Ureter (tissue), 1 donor: ENCODE measurements around the gene MKNK1. TPM values are rescaled to one million over a fixed set of nuclear protein-coding genes. Genes with fewer than 3 reads are reported as not detected.
"Not testable (repeated sequence)": the region's sequence is repeated elsewhere in the genome, so short reads cannot be mapped to it uniquely, and the experiment has no call there.

Experiments used
- DNase-seq: peaks from one replicate; pipeline ENCODE4 v3.0.0-alpha.2; 2020; ENCODE audit warnings: low spot score
- total RNA-seq: library from RNA; stranded (reverse); gene quantifications from one replicate; pipeline ENCODE4 v1.2.4, GENCODE V29; 2023
- donor health status: DM: yes; HTN: yes; CAD: no.

MKNK1 gene
- 66.9 TPM for total RNA-seq

DNA sequence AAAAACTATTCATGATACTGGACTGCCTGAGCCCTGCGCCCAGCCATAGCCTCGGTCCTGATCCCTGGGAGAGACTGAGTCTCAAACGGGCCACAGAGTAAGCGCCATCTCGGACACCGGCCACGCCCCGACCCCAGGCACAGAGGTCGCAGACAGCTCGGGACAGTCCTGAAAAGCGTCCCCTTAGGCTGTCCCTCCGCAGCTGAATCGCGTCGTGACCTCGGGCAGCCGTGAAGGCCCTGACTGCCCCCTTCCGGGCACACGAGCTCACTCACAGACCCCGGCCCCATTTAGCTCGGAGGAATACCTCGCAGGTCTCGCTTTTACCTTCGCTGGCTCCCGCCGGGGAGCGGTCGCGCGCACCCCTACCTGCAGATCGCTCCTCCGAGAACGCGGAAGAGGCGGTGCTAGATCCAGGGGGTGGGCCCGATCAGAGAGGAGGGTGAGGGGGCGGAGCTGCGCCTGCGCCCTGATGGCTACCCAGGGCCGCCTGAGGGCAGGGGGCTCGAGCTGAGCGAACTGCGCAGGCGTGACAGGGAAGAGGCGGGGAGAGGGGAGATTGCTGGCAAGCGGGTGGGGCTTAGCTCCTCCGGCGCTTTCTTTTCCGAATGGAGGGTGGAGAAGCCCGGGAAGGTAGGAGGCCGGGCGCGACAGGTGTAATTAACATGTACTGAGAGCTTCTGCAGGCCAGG is at the start of gene MKNK1:
Gene MKNK1 (minus strand): TSS at position 411 of the 692 bp plus-strand sequence. CDS start 20,941 bp downstream, outside the sequence.
- peak; percentile 97 for DNase-seq

DNA sequence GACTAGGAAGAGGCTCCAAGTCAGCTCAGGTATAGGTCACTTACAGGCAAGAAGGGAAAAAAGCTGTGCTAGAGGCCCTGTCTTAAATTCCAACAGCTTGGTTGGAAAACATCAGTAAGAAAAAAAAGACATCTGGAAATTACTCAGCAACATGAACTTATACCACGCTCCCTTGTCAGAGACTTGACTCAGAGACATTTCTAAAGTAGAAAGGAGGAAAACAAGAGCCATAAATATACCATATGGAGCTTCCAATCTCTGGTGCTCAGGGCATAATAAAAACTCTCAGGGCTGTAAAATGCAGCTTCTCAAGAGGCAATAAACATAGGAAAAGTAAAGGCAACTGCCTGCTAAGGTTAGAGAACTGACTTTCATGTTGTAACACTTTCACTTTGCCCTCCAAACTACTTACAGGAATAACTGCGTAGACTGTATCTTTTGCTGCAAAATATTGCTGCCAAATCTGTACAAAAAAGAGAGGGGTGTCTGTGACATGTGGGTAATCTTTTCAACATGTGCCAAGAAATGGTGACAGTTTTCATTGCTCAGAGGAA is 49.4 kb upstream of the MKNK1 start:
- DNase-seq = no peak

DNA sequence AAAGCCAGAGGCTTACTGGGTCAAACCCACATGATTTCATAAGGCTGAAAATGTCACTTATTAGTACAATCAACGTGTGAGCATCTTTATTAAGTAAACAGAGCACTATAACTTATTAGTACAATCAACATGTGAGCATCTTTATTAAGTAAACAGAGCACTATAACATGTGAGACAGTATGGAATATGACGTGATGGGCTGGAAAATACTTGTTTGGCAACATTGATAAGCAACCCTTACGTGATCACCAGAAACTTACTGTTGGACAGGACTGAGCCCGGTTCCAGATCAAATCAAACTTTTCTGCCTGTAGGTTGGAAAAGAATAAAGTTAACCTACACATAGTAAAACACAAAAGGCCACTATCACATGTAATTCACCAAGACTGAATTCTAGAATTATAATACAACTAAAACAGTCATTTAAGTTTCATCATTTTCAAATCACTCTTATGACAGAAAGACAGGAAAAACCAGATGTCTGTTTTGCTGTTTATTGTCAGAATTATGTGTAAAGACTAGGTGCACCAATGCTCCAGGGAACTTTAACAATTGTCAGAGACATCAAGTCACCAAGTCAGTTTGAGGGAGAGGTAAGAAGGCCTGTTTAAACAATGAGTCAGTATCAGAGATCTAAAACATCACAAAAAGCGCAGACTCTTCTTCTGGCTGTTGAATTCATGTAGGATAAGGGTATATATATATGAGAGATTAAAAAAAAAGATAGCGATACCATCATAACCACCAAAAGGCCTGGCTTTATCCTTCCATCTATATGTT is 48.4 kb upstream of the MKNK1 start:
- no peak for DNase-seq

DNA sequence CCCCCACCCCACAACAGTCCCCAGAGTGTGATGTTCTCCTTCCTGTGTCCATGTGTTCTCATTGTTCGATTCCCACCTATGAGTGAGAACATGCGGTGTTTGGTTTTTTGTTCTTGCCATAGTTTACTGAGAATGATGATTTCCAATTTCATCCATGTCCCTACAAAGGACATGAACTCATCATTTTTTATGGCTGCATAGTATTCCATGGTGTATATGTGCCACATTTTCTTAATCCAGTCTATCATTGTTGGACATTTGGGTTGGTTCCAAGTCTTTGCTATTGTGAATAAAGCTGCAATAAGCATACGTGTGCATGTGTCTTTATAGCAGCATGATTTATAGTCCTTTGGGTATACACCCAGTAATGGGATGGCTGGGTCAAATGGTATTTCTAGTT is 47.1 kb upstream of the MKNK1 start:
- not testable (repeated sequence) for DNase-seq

DNA sequence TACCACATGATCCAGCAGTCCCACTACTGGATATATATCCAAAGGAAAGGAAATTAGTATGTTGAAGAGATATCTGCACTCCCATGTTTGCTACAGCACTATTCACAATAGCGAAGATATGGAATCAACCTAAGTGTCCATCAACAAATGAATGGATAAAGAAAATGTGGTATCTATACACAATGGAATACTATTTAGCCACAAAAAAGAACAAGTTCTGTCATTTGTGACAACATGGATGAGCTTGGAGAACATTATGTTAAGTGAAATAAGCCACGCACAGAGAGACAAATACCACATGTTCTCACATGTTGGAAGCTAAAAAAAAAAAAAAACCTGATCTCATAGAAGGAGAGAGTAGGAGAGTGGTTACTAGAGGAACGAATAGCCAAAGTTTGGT is 46.4 kb upstream of the MKNK1 start:
- DNase-seq = no peak

DNA sequence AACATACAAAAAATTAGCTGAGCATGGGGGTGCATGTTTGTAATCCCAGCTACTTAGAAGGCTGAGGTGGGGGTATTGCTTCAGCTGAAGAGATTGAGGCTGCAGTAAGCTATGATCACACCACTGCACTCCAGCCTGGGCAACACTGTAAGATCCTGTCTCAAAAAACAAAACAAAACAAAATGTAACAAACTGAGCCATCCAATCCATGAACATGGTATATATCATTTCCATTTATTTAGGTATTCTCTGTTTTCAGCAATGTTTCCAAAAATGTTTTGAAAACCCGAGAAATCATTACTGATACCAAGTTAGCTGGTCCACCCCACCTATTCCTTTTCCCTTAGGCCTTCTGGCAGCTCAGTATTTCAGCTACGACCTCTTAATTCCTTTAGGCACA is 45.7 kb upstream of the MKNK1 start:
- no peak for DNase-seq

DNA sequence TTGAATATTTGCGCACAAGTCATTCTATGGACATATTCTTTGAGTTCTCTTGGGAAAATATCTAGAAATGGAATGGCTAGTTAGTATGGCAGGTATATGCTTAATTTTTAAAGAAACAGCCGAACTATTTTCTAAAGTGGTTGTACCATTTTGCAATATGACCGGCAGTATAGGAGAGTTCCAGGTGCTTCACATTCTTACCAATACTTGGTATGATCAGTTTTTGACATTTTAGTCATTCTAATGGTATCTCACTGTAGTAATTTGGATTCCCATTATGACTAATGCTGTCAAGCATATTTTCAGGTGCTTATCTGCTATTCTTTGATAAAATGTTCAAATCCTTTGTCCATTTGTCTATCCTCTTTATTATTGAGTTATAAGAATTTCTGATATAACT is 43.5 kb upstream of the MKNK1 start:
- DNase-seq = no peak

DNA sequence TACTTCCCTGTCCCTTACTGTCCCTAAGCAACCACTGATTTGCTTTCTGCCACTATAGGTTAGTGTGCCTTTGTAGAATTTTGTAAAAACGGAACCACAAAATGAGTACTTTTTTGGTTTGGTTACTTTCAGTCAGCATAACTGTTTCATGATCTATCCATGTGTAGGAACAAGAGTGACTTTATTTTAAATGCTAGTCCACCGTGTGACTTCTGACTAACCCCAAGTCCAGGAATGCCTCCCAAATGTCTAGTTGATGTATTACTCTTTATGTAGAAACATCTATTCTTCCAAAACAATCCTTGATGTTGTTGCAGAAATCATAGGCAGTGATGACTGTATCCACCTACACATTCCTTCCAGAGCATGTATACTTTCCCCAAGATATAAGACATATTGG is 42.8 kb upstream of the MKNK1 start:
- no peak for DNase-seq

DNA sequence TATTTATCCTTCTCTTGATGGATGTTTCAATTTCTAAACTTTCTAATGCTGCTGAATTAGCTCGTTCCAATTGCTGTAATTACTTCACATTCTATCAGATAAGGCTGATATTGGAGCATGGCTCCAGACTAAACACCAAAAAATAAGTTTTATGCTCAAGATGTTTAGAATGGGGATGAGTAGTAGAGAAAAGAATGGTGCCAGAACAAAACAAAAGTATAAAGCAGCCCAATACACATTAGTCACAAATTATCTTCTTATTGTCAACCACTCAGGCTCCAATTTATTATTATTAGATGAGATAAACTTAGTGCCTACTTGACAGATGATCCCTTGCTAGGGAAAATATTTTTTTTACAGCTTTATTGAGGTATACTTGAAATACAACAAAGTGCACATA is 42.3 kb upstream of the MKNK1 start:
- no peak for DNase-seq

DNA sequence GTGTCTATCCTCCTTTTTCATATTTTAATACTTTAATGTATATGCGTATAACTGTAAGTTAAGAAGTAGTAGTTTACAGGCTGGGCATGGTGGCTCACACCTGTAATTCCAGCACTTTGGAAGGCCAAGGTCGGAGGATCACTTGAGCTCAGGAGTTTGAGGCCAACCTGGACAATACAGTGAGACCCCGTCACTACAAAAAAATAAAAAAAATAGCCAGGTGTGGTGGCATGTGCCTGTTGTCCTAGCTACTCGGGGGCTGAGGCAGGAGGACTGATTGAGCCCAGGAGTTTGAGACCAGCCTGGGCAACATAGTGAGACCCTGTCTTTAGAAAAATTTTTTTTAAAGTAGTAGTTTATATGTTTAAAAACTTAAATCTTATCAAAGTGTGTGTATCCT is 41.7 kb upstream of the MKNK1 start:
- DNase-seq = no peak

DNA sequence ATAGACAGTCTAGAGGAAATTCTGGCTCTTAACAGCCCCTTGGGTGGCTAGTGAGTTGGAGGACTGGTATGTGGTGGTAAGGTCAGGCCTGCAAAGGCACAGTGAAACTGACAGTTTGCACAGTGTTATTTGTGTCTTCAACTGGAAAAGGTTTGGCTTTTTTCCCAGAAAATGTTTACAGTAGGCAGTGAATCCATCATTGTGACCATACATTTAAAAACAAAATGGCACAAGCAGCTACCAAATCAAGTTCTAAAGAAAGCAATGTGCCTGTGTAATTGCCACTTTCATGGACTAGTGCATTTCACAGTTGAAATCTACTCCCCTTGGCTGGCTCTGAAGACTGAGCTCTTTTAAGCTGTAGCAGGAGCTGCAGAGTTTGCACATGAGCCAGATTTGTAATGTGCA is 39.3 kb upstream of the MKNK1 start:
- no peak for DNase-seq

DNA sequence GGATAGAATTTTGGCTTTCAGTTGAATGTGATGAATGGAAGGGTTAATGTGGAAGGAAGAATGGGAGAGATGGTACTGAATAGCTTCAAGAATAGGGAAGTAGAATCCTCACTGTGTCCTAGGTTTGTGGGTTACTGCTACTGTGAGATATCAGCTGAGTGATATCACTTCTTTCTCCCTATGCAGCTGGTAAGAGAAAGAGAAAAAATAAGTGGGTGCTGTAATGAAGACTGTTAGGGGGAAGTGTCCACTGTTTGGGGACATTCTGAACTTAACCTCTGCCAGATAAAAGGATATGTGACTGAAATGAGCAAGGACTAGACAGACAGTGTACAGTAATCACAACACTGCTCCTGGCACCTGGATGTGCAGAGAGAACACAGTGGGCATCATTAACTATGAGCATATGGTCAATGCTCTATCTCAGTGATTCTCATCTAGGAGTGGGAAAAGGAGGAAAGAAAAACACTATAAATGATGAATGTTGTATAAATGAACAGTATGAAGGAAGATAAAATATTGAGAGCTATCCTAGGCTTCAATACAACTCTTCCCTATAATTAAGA is 38.1 kb upstream of the MKNK1 start:
- no peak for DNase-seq

DNA sequence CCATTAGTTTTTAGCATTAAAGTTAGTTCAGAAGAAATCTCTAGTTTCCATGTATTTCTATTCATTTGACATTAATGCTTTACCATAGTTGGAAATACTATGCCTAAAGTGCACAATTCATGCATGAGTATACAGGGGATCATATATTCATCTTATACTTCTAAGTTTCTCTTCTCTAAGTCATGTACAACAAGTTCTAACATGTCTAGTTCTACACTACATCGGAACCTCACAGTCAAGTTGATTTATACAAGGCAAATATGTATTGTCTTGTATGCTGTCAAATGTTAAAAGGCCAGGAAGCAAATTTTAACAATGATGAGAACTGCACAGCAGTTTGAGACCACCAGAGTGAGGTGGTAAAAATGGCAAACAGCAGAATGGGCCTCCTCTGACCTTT is 35.5 kb upstream of the MKNK1 start:
- DNase-seq = no peak

DNA sequence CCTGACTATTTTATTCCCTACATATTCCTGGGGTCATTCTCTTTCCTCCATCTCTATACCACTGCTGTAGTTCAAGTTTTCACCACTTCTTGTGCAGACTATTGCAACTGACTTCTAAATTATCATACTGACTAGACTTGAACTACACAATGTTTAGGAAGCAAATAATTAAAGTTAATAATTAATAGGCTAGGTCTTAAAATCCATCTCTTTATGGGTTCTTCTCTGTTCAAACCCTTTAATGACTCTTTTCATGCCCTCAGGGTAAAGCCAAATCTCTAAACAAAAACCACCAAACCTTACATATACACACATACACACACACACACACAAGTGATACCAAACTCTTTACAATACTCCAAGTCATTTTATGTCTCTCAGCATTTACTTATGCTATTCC is 34.9 kb upstream of the MKNK1 start:
- DNase-seq = no peak

DNA sequence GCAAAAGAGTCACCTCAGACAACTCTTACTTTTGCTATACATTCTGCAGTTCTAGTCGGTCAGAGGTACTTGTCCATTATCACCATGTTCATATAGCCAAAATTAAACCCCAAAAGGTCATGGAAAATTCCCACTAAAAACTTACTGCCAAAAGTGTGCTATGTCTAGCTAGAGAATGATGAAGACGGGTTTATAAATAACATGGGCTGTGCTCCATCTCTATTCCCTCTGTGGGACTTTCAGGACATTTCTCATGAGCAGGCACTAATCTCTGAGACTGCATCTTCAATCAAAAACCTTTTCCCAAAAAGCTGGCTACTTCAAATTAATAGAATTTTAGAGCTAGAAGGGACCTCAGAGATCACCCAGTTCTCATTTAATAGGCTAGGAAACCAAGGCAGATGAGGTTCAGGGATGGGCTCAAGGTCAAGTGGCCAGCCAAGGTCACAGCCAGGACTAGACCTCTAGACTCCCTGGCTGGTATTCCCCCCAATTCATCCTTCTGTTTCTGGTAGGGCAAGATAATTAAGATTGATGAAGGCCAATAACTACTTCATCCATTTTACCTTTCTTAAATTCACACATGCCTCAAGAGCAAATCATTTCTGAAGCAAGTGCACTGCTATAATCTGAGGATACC is 33.5 kb upstream of the MKNK1 start:
- DNase-seq = no peak

DNA sequence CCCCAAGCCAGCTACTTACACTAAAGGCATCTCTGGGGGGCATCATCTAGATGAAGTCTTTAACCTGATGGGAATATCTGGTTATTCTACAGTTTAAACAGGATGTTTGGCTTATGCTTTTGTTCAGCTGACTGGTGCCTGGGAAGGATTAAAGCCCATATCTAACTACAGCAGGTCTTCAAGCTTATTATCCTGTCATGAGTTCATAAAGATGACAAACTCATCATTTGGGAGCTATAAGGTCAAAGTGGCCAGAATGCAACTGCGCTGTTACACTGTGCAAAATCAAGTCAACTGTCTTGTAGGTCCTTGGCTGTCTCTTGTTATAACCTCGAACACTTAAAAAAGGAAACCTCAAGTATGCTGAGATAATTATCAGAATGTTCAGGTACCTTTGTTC is 31.1 kb upstream of the MKNK1 start:
- DNase-seq = no peak

DNA sequence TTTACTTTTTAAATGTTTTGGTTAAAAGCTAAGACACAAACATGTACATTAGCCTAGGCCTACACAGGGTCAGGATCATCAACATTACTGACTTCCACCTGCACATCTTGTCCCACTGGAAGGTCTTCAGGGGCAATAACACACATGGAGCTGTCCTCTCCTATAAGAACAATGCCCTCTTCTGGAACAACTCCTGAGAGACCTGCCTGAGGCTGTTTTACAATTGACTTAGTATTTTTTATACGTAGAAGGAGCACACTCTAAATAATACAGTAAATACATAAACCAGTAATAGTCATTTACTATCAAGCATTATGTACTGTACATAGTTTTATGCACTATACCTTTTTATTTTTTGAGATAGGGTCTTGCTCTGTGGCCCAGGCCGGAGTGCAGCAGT is 26.7 kb upstream of the MKNK1 start:
- no peak for DNase-seq

DNA sequence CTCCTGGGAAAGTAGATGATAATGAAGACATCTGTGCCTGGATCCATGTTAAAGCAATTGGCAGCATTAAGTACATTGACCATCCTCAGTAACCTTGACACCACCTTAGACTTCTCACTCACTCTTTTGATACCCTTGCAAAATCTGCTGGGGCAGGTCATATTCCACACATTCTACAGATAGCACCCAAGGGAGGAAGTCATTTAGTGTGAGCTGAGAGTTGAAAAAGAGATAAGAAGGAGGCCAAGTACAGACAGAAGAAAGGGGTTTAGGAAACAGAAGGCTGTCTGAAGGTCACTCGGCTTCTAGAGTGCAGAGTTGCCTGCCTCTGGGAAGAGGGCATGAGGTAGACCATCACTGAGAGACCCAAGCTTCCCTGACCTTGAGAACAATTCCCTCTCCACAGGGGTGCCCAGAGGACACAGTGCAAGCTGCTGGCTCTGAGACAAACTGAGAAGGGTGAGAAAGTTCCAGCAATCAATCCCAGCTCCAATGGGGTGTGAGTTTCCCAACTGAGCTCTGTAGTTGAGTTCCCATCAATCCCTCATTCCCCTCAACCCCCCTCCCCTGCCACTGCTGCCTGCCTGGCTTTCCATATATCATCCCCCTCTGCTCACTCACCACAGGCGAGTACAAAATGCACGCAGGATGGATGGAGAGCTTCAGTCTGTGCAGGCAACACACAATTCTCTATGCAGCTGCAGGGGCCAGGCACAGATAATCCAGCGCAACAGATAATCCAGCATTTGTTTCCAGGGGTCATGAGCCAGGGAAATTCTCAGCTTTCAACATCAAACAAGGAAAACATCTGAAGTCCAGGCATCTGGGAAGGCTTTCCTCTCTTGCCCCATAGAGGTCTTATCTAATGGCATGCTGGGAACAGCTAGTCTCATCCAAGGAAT is 19.9 kb upstream of the MKNK1 start:
- DNase-seq = no peak

DNA sequence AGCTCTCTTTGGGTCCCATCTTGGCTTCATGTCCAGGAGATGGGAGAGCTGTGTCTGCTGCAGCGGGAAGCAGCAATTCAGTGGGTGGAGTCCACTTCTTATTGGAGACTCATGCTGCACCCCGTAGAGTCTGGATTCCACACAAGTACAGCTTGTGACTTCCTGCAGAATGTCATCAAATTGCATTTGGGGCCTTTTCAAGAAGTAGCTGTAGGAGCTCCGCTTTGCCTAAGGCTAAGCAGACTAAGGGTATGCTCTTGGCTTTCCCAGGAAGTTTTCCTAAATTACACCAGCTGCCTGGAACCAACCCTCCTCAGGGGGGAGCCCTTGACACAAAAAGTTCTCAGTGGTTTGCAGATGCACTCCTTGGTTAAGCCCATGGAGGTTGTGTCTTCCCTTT is 18.3 kb upstream of the MKNK1 start:
- DNase-seq = no peak

DNA sequence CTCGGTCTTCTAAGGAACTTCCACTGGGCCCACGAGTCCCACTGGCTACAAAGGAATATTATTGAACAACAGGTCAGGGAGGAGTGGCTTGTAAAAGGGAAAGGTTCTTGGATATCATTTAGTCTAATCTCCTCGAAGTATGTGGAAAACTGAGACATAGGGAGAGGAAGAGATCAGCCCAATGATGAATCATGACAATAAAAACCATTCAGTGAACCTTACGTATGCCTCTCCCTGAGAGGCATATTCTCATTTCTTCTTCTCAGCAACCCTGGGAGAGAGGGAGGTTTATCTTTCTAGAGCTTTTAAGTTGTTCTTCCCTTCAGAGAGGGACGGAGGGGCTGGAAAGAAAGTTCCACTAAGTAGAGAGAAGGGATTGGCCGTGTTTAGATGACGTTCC is 17.9 kb upstream of the MKNK1 start:
- DNase-seq = no peak

DNA sequence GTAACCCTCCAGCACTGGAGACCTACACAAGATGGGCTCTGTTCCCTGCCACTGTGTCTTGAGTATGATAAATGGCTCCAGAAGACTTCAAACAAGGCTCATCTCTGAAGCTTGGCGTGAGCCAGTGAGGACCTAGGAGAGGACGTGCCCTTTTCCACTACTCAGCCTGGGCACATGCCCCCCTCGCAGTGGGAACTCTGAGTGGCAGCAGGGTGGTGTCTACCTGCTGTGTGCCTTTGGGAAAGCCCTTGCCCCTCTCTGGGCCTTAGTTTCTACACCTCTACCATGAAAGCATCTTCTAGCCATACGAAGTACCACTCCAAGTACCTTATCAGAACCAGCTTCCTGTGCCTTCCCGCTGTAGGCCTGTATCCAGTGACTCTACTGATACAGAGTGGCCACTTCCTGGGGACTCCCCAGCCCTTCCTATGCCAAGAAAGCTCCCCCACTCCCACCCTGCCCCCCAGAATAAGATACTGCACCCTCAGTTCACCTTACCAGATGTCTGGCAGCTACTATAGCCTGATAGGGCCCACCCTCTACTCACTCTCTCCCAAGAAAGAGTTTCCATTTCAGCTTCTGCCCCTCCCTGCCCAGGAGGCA is 15.7 kb upstream of the MKNK1 start:
- no peak for DNase-seq
